Smooth muscle cell (in vitro differentiated cells): ENCODE results near the gene MTAP. TPM values are rescaled to one million over a fixed set of nuclear protein-coding genes. Genes with fewer than 3 reads are reported as not detected.
A peak's percentile ranks its signal among the peaks of the same experiment; 100 is the strongest.

Source experiments
- DNase-seq: peaks from one replicate; lab custom pipeline; 2025; ENCODE audit not compliant: unreplicated experiment; lab: John Stamatoyannopoulos, UW
- H2AFZ ChIP-seq: fragments of 200-600 bp; sonication (generic); 2 replicates; pipeline ENCODE4 v1.6.0; 2016; ENCODE audit warnings: antibody characterized with exemption, low read depth, mild to moderate bottlenecking
- H3F3A ChIP-seq: fragments of 200-600 bp; sonication (generic); 2 replicates; pipeline ENCODE4 v1.6.0; 2017; ENCODE audit warnings: antibody characterized with exemption, low read depth
- H3K27ac ChIP-seq: fragments of 200-600 bp; sonication (generic); 2 replicates; pipeline ENCODE4 v1.5.1; 2016; ENCODE audit warnings: low read depth, mild to moderate bottlenecking
- H3K27me3 ChIP-seq: fragments of 200-600 bp; sonication (generic); 2 replicates; pipeline ENCODE4 v1.6.1; 2016; ENCODE audit warnings: low read depth, mild to moderate bottlenecking
- H3K36me3 ChIP-seq: fragments of 200-600 bp; sonication (generic); 2 replicates; pipeline ENCODE4 v1.5.1; 2016; ENCODE audit warnings: low read depth
- H3K4me1 ChIP-seq: fragments of 200-600 bp; sonication (generic); 2 replicates; pipeline ENCODE4 v1.5.1; 2016; ENCODE audit warnings: low read depth
- H3K4me2 ChIP-seq: fragments of 200-600 bp; sonication (generic); 2 replicates; pipeline ENCODE4 v1.6.0; 2016; ENCODE audit warnings: mild to moderate bottlenecking
- H3K4me3 ChIP-seq: fragments of 200-600 bp; sonication (generic); 2 replicates; pipeline ENCODE4 v1.5.1; 2016; ENCODE audit warnings: mild to moderate bottlenecking
- H3K79me2 ChIP-seq: fragments of 200-600 bp; sonication (generic); 2 replicates; pipeline ENCODE4 v1.6.0; 2016; ENCODE audit warnings: low read depth, mild to moderate bottlenecking
- H3K9ac ChIP-seq: fragments of 200-600 bp; sonication (generic); 2 replicates; pipeline ENCODE4 v1.6.0; 2016; ENCODE audit warnings: low read depth
- H3K9me3 ChIP-seq: fragments of 200-600 bp; sonication (generic); replicated peaks from 2 replicates; pipeline ENCODE4 v1.5.1; 2016; ENCODE audit warnings: low read depth
- H4K20me1 ChIP-seq: fragments of 200-600 bp; sonication (generic); 2 replicates; pipeline ENCODE4 v1.6.0; 2016; ENCODE audit warnings: low read depth
- WGBS: methylation state at CpG from one replicate; pipeline ENCODE4 v1.1.7; 2016; ENCODE audit warnings: low lambda C conversion rate; 5-methylcytosine and 5-hydroxymethylcytosine counted together
- polyA plus RNA-seq: library from polyadenylated mRNA; unstranded; fragments of >200 nt; fragmentation: Nextera tagmentation; extraction: Ambion mirVana; gene quantifications from 2 replicates; pipeline ENCODE4 v1.2.1, GENCODE V29; 2016
- total RNA-seq: library from RNA; depleted of rRNA; stranded (reverse); fragments of >200 nt; gene quantifications from 2 replicates; pipeline ENCODE4 v1.2.3, GENCODE V29; 2014
- TF ChIP-seq, protein P1 (sequence below): fragments of 200-600 bp; sonication (generic); IDR thresholded peaks from 2 replicates; pipeline ENCODE4 v1.5.1; 2017; ENCODE audit warnings: borderline replicate concordance, mild to moderate bottlenecking, antibody characterized with exemption; ENCODE audit not compliant: insufficient read depth, poor library complexity, severe bottlenecking

Gene MTAP
- total and polyA plus RNA-seq, 2 experiments from 2014 or later: 19.1 to 39.6 TPM

DNA sequence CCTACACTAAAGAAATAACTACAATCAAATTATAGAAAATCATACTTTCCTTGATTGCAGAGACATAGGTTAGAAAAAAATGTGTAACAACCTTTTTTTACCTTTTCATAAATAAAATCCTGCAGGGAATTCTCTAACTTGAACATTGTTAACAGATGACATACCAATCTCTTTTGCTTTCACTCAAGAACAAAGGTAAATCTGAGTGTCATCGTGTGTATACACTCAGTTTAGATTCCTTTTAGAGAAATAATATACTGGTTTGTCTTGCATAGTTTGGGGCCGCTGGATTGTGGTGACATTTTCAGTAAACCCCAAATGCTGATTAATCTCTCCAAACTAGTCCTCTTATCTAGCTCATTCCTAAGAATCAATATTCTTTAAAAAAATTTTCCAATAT, 20.8 kb upstream of the MTAP start:
- WGBS: 75% methylated on average over 2 of the region's 2 CpGs

DNA sequence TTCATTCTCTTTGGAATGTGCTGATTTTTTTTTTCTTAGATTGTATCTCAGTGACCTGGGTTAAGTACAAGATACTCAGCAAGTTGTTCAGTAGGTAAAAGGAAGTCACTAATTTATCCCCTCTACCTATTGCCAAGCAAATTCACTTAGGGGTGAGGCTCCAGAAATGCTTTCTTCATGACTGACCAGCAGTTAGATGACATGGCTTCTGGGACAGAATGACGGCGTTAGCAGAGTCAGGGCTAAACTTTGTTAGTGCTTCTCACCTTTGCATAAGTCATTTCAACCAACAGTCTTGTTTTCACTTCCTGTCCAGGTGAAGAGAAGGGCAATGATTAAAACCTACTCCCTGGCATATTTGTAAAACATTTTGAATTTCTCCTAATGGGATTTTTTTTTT, 20.2 kb upstream of the MTAP start:
- Histone ChIP-seq H3K27me3 (no peaks in the 10 kb centered on the region), H3K4me2 (no peak overlapping the region), H3K4me1 (no peaks in the 10 kb centered on the region), H3K27ac (peak overlapping the region; percentile 44), H3K9me3 (no peaks in the 10 kb centered on the region), H4K20me1 (no peaks in the 10 kb centered on the region), H3K9ac (no peak overlapping the region), H3K79me2 (no peaks in the 10 kb centered on the region), H3F3A (peaks cover 6% of the 10 kb centered on the region), H2AFZ (no peak overlapping the region), H3K4me3 (no peak overlapping the region), H3K36me3 (no peaks in the 10 kb centered on the region)
- WGBS: 78% methylated on average over 2 of the region's 2 CpGs
- no peak for DNase-seq
- TF ChIP-seq, protein P1, sequence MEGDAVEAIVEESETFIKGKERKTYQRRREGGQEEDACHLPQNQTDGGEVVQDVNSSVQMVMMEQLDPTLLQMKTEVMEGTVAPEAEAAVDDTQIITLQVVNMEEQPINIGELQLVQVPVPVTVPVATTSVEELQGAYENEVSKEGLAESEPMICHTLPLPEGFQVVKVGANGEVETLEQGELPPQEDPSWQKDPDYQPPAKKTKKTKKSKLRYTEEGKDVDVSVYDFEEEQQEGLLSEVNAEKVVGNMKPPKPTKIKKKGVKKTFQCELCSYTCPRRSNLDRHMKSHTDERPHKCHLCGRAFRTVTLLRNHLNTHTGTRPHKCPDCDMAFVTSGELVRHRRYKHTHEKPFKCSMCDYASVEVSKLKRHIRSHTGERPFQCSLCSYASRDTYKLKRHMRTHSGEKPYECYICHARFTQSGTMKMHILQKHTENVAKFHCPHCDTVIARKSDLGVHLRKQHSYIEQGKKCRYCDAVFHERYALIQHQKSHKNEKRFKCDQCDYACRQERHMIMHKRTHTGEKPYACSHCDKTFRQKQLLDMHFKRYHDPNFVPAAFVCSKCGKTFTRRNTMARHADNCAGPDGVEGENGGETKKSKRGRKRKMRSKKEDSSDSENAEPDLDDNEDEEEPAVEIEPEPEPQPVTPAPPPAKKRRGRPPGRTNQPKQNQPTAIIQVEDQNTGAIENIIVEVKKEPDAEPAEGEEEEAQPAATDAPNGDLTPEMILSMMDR: no peak

More for the DNA sequence above, 20.8 kb upstream of the MTAP start:
- TF ChIP-seq, protein P1: no peak
- Histone ChIP-seq H3K9ac (no peak overlapping the region), H3K27ac (peak overlapping the region; percentile 44), H3F3A (peaks cover 6% of the 10 kb centered on the region), H4K20me1 (no peaks in the 10 kb centered on the region), H3K9me3 (no peaks in the 10 kb centered on the region), H3K4me2 (no peak overlapping the region), H3K4me1 (no peaks in the 10 kb centered on the region), H2AFZ (no peak overlapping the region), H3K79me2 (no peaks in the 10 kb centered on the region), H3K4me3 (no peak overlapping the region), H3K36me3 (no peaks in the 10 kb centered on the region), H3K27me3 (no peaks in the 10 kb centered on the region)
- no peak for DNase-seq

DNA sequence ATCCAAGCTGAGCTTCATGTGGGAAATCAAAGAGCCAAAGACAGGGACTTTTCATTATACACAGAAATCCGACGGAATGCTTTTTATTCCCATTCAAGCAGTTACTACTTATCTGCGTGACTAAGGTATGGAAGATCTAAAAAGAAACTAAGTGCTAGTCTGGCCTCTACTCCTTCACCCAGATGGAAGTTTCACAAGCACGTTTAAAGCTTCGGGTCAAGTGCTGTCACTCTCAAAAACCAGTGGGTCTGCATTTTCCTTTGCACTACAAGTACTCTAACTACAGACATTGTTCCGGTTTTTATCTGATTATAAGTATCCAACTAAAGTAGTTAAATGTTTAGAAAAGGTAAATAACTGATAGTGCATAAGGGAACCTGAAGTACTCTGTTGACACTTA, 13.7 kb upstream of the MTAP start:
- Histone ChIP-seq H3K27me3 (peaks cover 28% of the 10 kb centered on the region), H2AFZ (peak overlapping the region; percentile 17), H4K20me1 (no peaks in the 10 kb centered on the region), H3K4me1 (peaks cover 3% of the 10 kb centered on the region), H3K4me3 (peak overlapping the region; percentile 19), H3K79me2 (no peaks in the 10 kb centered on the region), H3K9ac (no peak overlapping the region), H3K36me3 (no peaks in the 10 kb centered on the region), H3F3A (no peaks in the 10 kb centered on the region), H3K9me3 (no peaks in the 10 kb centered on the region), H3K27ac (peak overlapping the region; percentile 27), H3K4me2 (peak overlapping the region; percentile 83)
- TF ChIP-seq, protein P1: no peak
- 27% methylated on average over 6 of the region's 6 CpGs for WGBS
- DNase-seq: no peak

DNA sequence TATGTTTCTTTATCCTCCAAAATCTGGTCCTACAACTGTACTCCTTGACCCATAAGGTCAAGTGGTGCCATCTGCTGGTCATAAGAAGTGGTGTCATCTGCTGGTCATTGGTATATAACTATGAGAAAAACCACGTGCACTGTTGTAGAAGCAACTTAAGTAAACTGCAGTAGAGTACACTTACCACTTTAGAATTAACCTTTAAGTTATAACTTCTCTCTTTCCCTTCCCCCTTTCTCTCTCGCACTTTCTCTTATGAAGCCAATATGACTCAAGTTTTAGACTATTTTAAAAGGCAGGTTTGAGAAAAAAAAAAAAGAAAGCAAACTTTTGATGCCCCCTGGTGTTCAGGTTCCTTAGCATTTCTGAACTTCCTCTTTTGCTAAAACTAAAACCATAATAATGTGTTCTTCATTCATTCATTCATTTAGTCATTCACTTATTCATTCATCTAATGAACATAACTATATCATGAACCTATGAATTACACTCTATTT, 12.8 kb upstream of the MTAP start:
- 0% methylated on average over 2 of the region's 2 CpGs for WGBS
- H3F3A ChIP-seq: no peaks in the 10 kb centered on the region
- peak overlapping the region; percentile 46 for H2AFZ ChIP-seq
- H3K27me3 ChIP-seq: peaks cover 35% of the 10 kb centered on the region
- no peak for DNase-seq
- H3K9ac ChIP-seq: no peak overlapping the region
- H3K4me1 ChIP-seq: peaks cover 3% of the 10 kb centered on the region
- no peaks in the 10 kb centered on the region for H3K79me2 ChIP-seq
- peak overlapping the region; percentile 83 for H3K4me2 ChIP-seq
- no peaks in the 10 kb centered on the region for H3K9me3 ChIP-seq
- no peaks in the 10 kb centered on the region for H4K20me1 ChIP-seq
- no peaks in the 10 kb centered on the region for H3K36me3 ChIP-seq
- TF ChIP-seq, protein P1: peak; percentile 78
- peak overlapping the region; percentile 42 for H3K4me3 ChIP-seq
- no peak overlapping the region for H3K27ac ChIP-seq
